ENCODE data around the gene HOXA9. TPM values are rescaled to one million over a fixed set of nuclear protein-coding genes. Genes with fewer than 3 reads are reported as not detected.
A peak's percentile ranks its signal among the peaks of the same experiment; 100 is the strongest.

HOXA9 gene
- polyA plus RNA-seq, 1 donor from 2014 or later = not detected

GRCh38 chr7:27173511-27173955, 8.2 kb upstream of the HOXA9 start:
- peak; percentile 29 for TF ChIP-seq EZH2 (IDR thresholded peaks at IDR 0.05; ENCODE audit: borderline replicate concordance, insufficient read depth, low read length, poor library complexity, severe bottlenecking)
- no peak for TF ChIP-seq MXI1 (conservative IDR thresholded peaks at IDR 0.05; ENCODE audit: poor library complexity, severe bottlenecking)
- TF ChIP-seq RAD21 (conservative IDR thresholded peaks at IDR 0.05) = no peak
- Histone ChIP-seq H3K9me2 (ENCODE audit: insufficient read depth, low read length) (no peaks in the 10 kb centered on the region), H2AFZ (ENCODE audit: low read depth, low read length) (no peak overlapping the region), H3K4me2 (ENCODE audit: low read length) (no peak overlapping the region), H4K20me1 (ENCODE audit: insufficient read depth) (no peaks in the 10 kb centered on the region), H3K9me3 (ENCODE audit: low read length) (peaks cover 7% of the 10 kb centered on the region), H3F3A (ENCODE audit: insufficient read depth, low read length, poor library complexity, severe bottlenecking) (no peaks in the 10 kb centered on the region), H3K79me2 (replicated peaks; ENCODE audit: insufficient read depth, low read length) (no peaks in the 10 kb centered on the region), H3K4me3 (ENCODE audit: low read length) (peak overlapping the region; percentile 52), H3K27ac (ENCODE audit: low read length) (no peak overlapping the region), H3K9ac (ENCODE audit: low read length) (no peak overlapping the region), H3K27me3 (ENCODE audit: insufficient read depth, low read depth, low read length) (peaks cover 100% of the 10 kb centered on the region), H3K36me3 (ENCODE audit: insufficient read depth, low read length) (no peaks in the 10 kb centered on the region)

- Histone ChIP-seq H3K27me3 (ENCODE audit: insufficient read depth, low read depth, low read length) (peaks cover 100% of the 10 kb centered on the region), H3K4me3 (ENCODE audit: low read length) (peak overlapping the region; percentile 52), H3K4me2 (ENCODE audit: low read length) (no peak overlapping the region), H3K9me3 (ENCODE audit: low read length) (peaks cover 7% of the 10 kb centered on the region), H3K9me2 (ENCODE audit: insufficient read depth, low read length) (no peaks in the 10 kb centered on the region), H3K79me2 (replicated peaks; ENCODE audit: insufficient read depth, low read length) (no peaks in the 10 kb centered on the region), H4K20me1 (ENCODE audit: insufficient read depth) (no peaks in the 10 kb centered on the region), H3K27ac (ENCODE audit: low read length) (no peak overlapping the region), H3K9ac (ENCODE audit: low read length) (no peak overlapping the region), H3K36me3 (ENCODE audit: insufficient read depth, low read length) (no peaks in the 10 kb centered on the region), H2AFZ (ENCODE audit: low read depth, low read length) (no peak overlapping the region), H3F3A (ENCODE audit: insufficient read depth, low read length, poor library complexity, severe bottlenecking) (no peaks in the 10 kb centered on the region)
- no peak for TF ChIP-seq EP300 (conservative IDR thresholded peaks at IDR 0.05; ENCODE audit: poor library complexity, severe bottlenecking)
- peak; percentile 10 for TF ChIP-seq EZH2 (IDR thresholded peaks at IDR 0.05; ENCODE audit: borderline replicate concordance, insufficient read depth, low read length, poor library complexity, severe bottlenecking)
These were observed 7.6 kb upstream of the HOXA9 start for GRCh38 chr7:27172823-27173510.

DNA sequence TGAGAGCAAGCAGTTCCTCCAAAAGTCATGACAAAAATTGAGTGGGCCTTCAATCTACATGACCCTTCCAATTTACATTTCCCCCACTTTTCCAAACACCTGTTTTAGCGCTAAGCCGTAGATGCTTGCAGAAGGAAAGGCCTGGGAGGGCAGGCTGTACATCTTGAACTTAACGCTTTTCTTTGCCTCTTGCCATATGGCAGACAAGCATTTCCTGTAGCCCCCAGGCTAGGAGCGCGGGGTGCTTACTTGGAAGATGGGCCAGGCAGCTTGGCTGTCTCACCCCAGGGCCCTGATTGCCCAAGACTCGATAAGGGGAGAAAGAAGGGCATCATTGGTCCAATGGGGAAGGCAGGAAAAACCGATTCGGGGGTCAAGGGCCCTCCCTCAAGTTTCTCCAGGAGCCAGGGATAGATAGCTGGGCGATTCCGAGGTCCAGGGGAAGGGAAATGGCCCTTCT, 7.0 kb upstream of the HOXA9 start:
- H3K9ac ChIP-seq (ENCODE audit: low read length) = no peak overlapping the region
- H3K9me2 ChIP-seq (ENCODE audit: insufficient read depth, low read length) = no peaks in the 10 kb centered on the region
- H3K27me3 ChIP-seq (ENCODE audit: insufficient read depth, low read depth, low read length) = peaks cover 100% of the 10 kb centered on the region
- TF ChIP-seq, protein P1, sequence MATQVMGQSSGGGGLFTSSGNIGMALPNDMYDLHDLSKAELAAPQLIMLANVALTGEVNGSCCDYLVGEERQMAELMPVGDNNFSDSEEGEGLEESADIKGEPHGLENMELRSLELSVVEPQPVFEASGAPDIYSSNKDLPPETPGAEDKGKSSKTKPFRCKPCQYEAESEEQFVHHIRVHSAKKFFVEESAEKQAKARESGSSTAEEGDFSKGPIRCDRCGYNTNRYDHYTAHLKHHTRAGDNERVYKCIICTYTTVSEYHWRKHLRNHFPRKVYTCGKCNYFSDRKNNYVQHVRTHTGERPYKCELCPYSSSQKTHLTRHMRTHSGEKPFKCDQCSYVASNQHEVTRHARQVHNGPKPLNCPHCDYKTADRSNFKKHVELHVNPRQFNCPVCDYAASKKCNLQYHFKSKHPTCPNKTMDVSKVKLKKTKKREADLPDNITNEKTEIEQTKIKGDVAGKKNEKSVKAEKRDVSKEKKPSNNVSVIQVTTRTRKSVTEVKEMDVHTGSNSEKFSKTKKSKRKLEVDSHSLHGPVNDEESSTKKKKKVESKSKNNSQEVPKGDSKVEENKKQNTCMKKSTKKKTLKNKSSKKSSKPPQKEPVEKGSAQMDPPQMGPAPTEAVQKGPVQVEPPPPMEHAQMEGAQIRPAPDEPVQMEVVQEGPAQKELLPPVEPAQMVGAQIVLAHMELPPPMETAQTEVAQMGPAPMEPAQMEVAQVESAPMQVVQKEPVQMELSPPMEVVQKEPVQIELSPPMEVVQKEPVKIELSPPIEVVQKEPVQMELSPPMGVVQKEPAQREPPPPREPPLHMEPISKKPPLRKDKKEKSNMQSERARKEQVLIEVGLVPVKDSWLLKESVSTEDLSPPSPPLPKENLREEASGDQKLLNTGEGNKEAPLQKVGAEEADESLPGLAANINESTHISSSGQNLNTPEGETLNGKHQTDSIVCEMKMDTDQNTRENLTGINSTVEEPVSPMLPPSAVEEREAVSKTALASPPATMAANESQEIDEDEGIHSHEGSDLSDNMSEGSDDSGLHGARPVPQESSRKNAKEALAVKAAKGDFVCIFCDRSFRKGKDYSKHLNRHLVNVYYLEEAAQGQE (IDR thresholded peaks at IDR 0.05; ENCODE audit: borderline replicate concordance) = no peak
- TF ChIP-seq, protein P2, sequence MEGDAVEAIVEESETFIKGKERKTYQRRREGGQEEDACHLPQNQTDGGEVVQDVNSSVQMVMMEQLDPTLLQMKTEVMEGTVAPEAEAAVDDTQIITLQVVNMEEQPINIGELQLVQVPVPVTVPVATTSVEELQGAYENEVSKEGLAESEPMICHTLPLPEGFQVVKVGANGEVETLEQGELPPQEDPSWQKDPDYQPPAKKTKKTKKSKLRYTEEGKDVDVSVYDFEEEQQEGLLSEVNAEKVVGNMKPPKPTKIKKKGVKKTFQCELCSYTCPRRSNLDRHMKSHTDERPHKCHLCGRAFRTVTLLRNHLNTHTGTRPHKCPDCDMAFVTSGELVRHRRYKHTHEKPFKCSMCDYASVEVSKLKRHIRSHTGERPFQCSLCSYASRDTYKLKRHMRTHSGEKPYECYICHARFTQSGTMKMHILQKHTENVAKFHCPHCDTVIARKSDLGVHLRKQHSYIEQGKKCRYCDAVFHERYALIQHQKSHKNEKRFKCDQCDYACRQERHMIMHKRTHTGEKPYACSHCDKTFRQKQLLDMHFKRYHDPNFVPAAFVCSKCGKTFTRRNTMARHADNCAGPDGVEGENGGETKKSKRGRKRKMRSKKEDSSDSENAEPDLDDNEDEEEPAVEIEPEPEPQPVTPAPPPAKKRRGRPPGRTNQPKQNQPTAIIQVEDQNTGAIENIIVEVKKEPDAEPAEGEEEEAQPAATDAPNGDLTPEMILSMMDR (IDR thresholded peaks at IDR 0.05; ENCODE audit: poor library complexity, severe bottlenecking) = no peak
- H3K27ac ChIP-seq (ENCODE audit: low read length) = no peak overlapping the region
- no peaks in the 10 kb centered on the region for H3K36me3 ChIP-seq (ENCODE audit: insufficient read depth, low read length)
- H3F3A ChIP-seq (ENCODE audit: insufficient read depth, low read length, poor library complexity, severe bottlenecking) = no peaks in the 10 kb centered on the region
- H3K4me3 ChIP-seq (ENCODE audit: low read length) = no peak overlapping the region
- no peaks in the 10 kb centered on the region for H4K20me1 ChIP-seq (ENCODE audit: insufficient read depth)
- peaks cover 7% of the 10 kb centered on the region for H3K9me3 ChIP-seq (ENCODE audit: low read length)
- no peaks in the 10 kb centered on the region for H3K79me2 ChIP-seq (replicated peaks; ENCODE audit: insufficient read depth, low read length)
- no peak overlapping the region for H2AFZ ChIP-seq (ENCODE audit: low read depth, low read length)
- H3K4me2 ChIP-seq (ENCODE audit: low read length) = no peak overlapping the region

All from neural cell (in vitro differentiated cells).